ENCODE measurements around the gene PEPD.

DNA sequence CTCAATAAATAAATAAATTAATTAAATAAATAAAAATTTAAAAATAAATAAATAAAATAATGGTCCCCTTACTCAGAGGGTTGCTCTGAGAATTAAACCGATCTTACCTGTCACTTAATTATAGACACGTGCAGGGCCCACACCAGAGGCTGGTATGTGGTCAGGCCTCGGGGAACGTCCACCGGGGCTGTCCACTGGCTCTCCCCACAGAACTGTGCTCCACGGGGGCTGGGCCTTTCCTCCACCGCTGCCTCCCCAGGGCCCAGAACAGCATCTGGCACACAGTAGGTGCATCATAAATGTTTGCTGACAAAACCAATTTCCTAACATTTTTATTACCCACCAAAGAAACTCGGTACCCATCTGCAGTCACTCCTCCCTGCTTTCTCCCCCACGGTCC is 78.9 kb downstream of the PEPD start:
- TF ChIP-seq, protein P1, sequence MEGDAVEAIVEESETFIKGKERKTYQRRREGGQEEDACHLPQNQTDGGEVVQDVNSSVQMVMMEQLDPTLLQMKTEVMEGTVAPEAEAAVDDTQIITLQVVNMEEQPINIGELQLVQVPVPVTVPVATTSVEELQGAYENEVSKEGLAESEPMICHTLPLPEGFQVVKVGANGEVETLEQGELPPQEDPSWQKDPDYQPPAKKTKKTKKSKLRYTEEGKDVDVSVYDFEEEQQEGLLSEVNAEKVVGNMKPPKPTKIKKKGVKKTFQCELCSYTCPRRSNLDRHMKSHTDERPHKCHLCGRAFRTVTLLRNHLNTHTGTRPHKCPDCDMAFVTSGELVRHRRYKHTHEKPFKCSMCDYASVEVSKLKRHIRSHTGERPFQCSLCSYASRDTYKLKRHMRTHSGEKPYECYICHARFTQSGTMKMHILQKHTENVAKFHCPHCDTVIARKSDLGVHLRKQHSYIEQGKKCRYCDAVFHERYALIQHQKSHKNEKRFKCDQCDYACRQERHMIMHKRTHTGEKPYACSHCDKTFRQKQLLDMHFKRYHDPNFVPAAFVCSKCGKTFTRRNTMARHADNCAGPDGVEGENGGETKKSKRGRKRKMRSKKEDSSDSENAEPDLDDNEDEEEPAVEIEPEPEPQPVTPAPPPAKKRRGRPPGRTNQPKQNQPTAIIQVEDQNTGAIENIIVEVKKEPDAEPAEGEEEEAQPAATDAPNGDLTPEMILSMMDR (conservative IDR thresholded peaks at IDR 0.05 in 1 of 2, IDR thresholded peaks at IDR 0.05 in 1 of 2; ENCODE audit: extremely low read depth in 1 of 2, insufficient read depth in 1 of 2, low read depth in 1 of 2, low read length in 2 of 2): no peak
- no peak for TF ChIP-seq EZH2 (IDR thresholded peaks at IDR 0.05; ENCODE audit: borderline replicate concordance, low read length)

Measured in mammary epithelial cell (primary cell).